Stomach (tissue), 4 donors: ENCODE data around the gene LIM2.

Source experiments
- CTCF ChIP-seq, 7 experiments: fragments of 450-650 bp in 4 of 7; fragments of 200-600 bp in 3 of 7; sonication (generic) in 3 of 7; IDR thresholded peaks; one replicate each; pipeline ENCODE4 v1.5.1; 2016 to 2019; ENCODE audit warnings: antibody characterized with exemption in 7 of 7, control low read depth in 2 of 7, mild to moderate bottlenecking in 1 of 7
- EP300 ChIP-seq: sonication (generic); formaldehyde crosslinking; IDR thresholded peaks from one replicate; pipeline ENCODE4 v1.6.1; 2017; ENCODE audit warnings: antibody characterized with exemption
- POLR2A ChIP-seq, 4 donors: fragments of 450-650 bp; IDR thresholded peaks; one replicate each; pipeline ENCODE4 v1.6.1; 2016; ENCODE audit warnings: antibody characterized with exemption in 4 of 4, control low read depth in 2 of 4, mild to moderate bottlenecking in 1 of 4, moderate library complexity in 1 of 4

GRCh38 chr19:51333836-51334460 is 53.8 kb downstream of the LIM2 start:
- TF ChIP-seq CTCF (IDR thresholded peaks at IDR 0.05) (no peak), EP300 (no peak), POLR2A (IDR thresholded peaks at IDR 0.05) (no peak)
